ENCODE data around the gene CYP3A7.
"Not testable (repeated sequence)": the region's sequence is repeated elsewhere in the genome, so short reads cannot be mapped to it uniquely, and the experiment has no call there.

Gene CYP3A7

GRCh38 chr7:99693100-99693426 lies 41.9 kb downstream of the CYP3A7 start:
- Histone ChIP-seq H3F3A (ENCODE audit: low read depth) (no peaks in the 10 kb centered on the region), H3K27me3 (ENCODE audit: insufficient read depth, low read length, poor library complexity, severe bottlenecking) (no peaks in the 10 kb centered on the region), H3K4me3 (ENCODE audit: low read length, poor library complexity, severe bottlenecking) (no peak overlapping the region), H3K79me2 (ENCODE audit: insufficient read depth, low read length) (no peaks in the 10 kb centered on the region), H3K36me3 (ENCODE audit: insufficient read depth, low read length) (no peaks in the 10 kb centered on the region), H3K9me3 (ENCODE audit: insufficient read depth, low read depth, low read length) (no peaks in the 10 kb centered on the region), H3K9ac (ENCODE audit: low read depth, low read length, poor library complexity, severe bottlenecking) (no peak overlapping the region), H3K9me2 (replicated peaks; ENCODE audit: low read depth, low read length) (no peaks in the 10 kb centered on the region), H4K20me1 (ENCODE audit: insufficient read depth, low read length, poor library complexity, severe bottlenecking) (no peaks in the 10 kb centered on the region), H2AFZ (ENCODE audit: low read length) (no peak overlapping the region), H3K4me2 (ENCODE audit: low read depth, low read length, poor library complexity, severe bottlenecking) (no peak overlapping the region), H3K4me1 (ENCODE audit: insufficient read depth, low read length, poor library complexity, severe bottlenecking) (no peaks in the 10 kb centered on the region)
- TF ChIP-seq CTCF (conservative IDR thresholded peaks at IDR 0.05; ENCODE audit: low read length) (no peak), EZH2phosphoT487 (IDR thresholded peaks at IDR 0.05; ENCODE audit: borderline replicate concordance) (no peak)

GRCh38 chr7:99692563-99692962 lies 42.4 kb downstream of the CYP3A7 start:
- not testable (repeated sequence) for H2AFZ ChIP-seq (ENCODE audit: low read length); H3K9ac ChIP-seq (ENCODE audit: low read depth, low read length, poor library complexity, severe bottlenecking)

GRCh38 chr7:99691658-99692057 lies 43.3 kb downstream of the CYP3A7 start:
- not testable (repeated sequence) for H3K27me3 ChIP-seq (ENCODE audit: insufficient read depth, low read length, poor library complexity, severe bottlenecking); H3K9ac ChIP-seq (ENCODE audit: low read depth, low read length, poor library complexity, severe bottlenecking); H4K20me1 ChIP-seq (ENCODE audit: insufficient read depth, low read length, poor library complexity, severe bottlenecking); H3K36me3 ChIP-seq (ENCODE audit: insufficient read depth, low read length); H3F3A ChIP-seq (ENCODE audit: low read depth); H3K4me1 ChIP-seq (ENCODE audit: insufficient read depth, low read length, poor library complexity, severe bottlenecking); H3K9me2 ChIP-seq (replicated peaks; ENCODE audit: low read depth, low read length); H3K9me3 ChIP-seq (ENCODE audit: insufficient read depth, low read depth, low read length); H3K79me2 ChIP-seq (ENCODE audit: insufficient read depth, low read length); H3K4me3 ChIP-seq (ENCODE audit: low read length, poor library complexity, severe bottlenecking); H2AFZ ChIP-seq (ENCODE audit: low read length); H3K4me2 ChIP-seq (ENCODE audit: low read depth, low read length, poor library complexity, severe bottlenecking)

More at GRCh38 chr7:99692563-99692962, 42.4 kb downstream of the CYP3A7 start:
- not testable (repeated sequence) for H3K9me3 ChIP-seq (ENCODE audit: insufficient read depth, low read depth, low read length); H3K79me2 ChIP-seq (ENCODE audit: insufficient read depth, low read length); H3K27me3 ChIP-seq (ENCODE audit: insufficient read depth, low read length, poor library complexity, severe bottlenecking); H3K9me2 ChIP-seq (replicated peaks; ENCODE audit: low read depth, low read length); H3K4me1 ChIP-seq (ENCODE audit: insufficient read depth, low read length, poor library complexity, severe bottlenecking); H4K20me1 ChIP-seq (ENCODE audit: insufficient read depth, low read length, poor library complexity, severe bottlenecking); H3K36me3 ChIP-seq (ENCODE audit: insufficient read depth, low read length); H3K4me3 ChIP-seq (ENCODE audit: low read length, poor library complexity, severe bottlenecking); H3K4me2 ChIP-seq (ENCODE audit: low read depth, low read length, poor library complexity, severe bottlenecking); H3F3A ChIP-seq (ENCODE audit: low read depth)

GRCh38 chr7:99690918-99691317 lies 44.1 kb downstream of the CYP3A7 start:
- not testable (repeated sequence) for H3K79me2 ChIP-seq (ENCODE audit: insufficient read depth, low read length); H3K4me2 ChIP-seq (ENCODE audit: low read depth, low read length, poor library complexity, severe bottlenecking); H4K20me1 ChIP-seq (ENCODE audit: insufficient read depth, low read length, poor library complexity, severe bottlenecking); H3K4me1 ChIP-seq (ENCODE audit: insufficient read depth, low read length, poor library complexity, severe bottlenecking); H3K27me3 ChIP-seq (ENCODE audit: insufficient read depth, low read length, poor library complexity, severe bottlenecking); H3F3A ChIP-seq (ENCODE audit: low read depth); H3K36me3 ChIP-seq (ENCODE audit: insufficient read depth, low read length); H3K9me2 ChIP-seq (replicated peaks; ENCODE audit: low read depth, low read length); H3K9ac ChIP-seq (ENCODE audit: low read depth, low read length, poor library complexity, severe bottlenecking); H2AFZ ChIP-seq (ENCODE audit: low read length); H3K9me3 ChIP-seq (ENCODE audit: insufficient read depth, low read depth, low read length); H3K4me3 ChIP-seq (ENCODE audit: low read length, poor library complexity, severe bottlenecking)

- H2AFZ ChIP-seq (ENCODE audit: low read length); H3K9me3 ChIP-seq (ENCODE audit: insufficient read depth, low read depth, low read length); H3K4me2 ChIP-seq (ENCODE audit: low read depth, low read length, poor library complexity, severe bottlenecking): not testable (repeated sequence)
Observed at GRCh38 chr7:99685871-99686608, 49.0 kb downstream of the CYP3A7 start.

More at GRCh38 chr7:99685871-99686608, 49.0 kb downstream of the CYP3A7 start:
- not testable (repeated sequence) for H3K79me2 ChIP-seq (ENCODE audit: insufficient read depth, low read length); H3K4me3 ChIP-seq (ENCODE audit: low read length, poor library complexity, severe bottlenecking); H4K20me1 ChIP-seq (ENCODE audit: insufficient read depth, low read length, poor library complexity, severe bottlenecking); H3K9me2 ChIP-seq (replicated peaks; ENCODE audit: low read depth, low read length); H3F3A ChIP-seq (ENCODE audit: low read depth); H3K4me1 ChIP-seq (ENCODE audit: insufficient read depth, low read length, poor library complexity, severe bottlenecking); H3K9ac ChIP-seq (ENCODE audit: low read depth, low read length, poor library complexity, severe bottlenecking); H3K36me3 ChIP-seq (ENCODE audit: insufficient read depth, low read length); H3K27me3 ChIP-seq (ENCODE audit: insufficient read depth, low read length, poor library complexity, severe bottlenecking)
